GM10266 (cell line): ENCODE results near the gene CNGA3.
A peak's percentile ranks its signal among the peaks of the same experiment; 100 is the strongest.
"Not testable (repeated sequence)": the region's sequence is repeated elsewhere in the genome, so short reads cannot be mapped to it uniquely, and the experiment has no call there.

Experiments
- DNase-seq: peaks from one replicate; pipeline ENCODE4 v3.0.0; 2012; ENCODE audit errors: extremely low spot score
- CTCF ChIP-seq: IDR thresholded peaks from 2 replicates; pipeline ENCODE4 v1.5.1; 2012; ENCODE audit warnings: mild to moderate bottlenecking, low read depth; ENCODE audit not compliant: control insufficient read depth, insufficient read depth; ENCODE audit errors: missing control alignments

Gene CNGA3

GRCh38 chr2:98433363-98433964 is 87.2 kb downstream of the CNGA3 start:
- no peak for TF ChIP-seq CTCF
- DNase-seq, result no peak

DNA sequence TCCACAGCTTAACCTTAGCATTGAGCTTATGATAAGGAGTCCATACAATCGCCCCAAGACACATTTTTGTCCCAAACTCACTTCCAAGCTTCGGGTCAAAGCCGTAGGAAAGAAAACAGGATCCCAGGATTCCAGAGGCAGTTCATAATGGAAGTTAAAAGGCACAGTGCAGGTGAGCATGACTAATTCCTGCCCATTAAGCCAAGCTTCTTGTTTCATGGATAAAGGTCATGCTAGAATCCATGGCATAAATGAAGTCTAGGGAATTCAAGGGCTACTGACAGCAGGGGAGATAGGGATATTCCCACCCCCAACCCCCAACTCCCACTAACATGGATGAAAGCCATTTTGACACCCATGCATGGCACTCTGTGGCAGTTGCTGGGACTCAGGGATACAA is 88.2 kb downstream of the CNGA3 start:
- TF ChIP-seq CTCF, result no peak
- DNase-seq, result no peak

GRCh38 chr2:98435670-98436069 is 89.4 kb downstream of the CNGA3 start:
- not testable (repeated sequence) for DNase-seq

DNA sequence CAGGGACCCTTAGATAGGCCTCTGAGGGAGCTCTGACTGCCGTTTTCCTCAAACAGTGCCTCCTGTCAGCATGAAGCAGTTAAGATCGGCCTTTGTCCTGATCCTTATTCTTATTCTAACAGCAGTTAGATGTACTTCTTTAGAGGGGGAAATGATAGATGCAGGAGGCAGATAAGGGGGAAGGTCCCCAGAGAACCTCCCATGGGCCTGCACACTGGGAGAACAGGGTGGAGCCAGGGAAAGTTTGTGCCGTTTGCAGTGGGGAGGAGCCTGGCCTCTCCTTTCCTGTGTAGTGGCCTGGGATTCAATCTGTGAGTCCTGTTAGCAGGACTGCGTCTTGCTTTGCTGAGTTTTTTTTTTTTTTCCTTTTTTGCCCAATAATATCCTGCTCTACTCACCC is 90.5 kb downstream of the CNGA3 start:
- TF ChIP-seq CTCF, result no peak
- DNase-seq, result no peak

- TF ChIP-seq CTCF, result no peak
- DNase-seq, result peak; percentile 71
These were observed 92.2 kb downstream of the CNGA3 start for GRCh38 chr2:98438190-98439133.

GRCh38 chr2:98441706-98442450 is 95.6 kb downstream of the CNGA3 start:
- no peak for DNase-seq
- no peak for TF ChIP-seq CTCF

GRCh38 chr2:98442488-98442887 is 96.2 kb downstream of the CNGA3 start:
- TF ChIP-seq CTCF, result no peak
- no peak for DNase-seq
